ENCODE measurements around the gene FKBP1B.

GRCh38 chr2:24007693-24008092 is 41.8 kb upstream of the FKBP1B start:
- TF ChIP-seq POLR2A (IDR thresholded peaks at IDR 0.05; ENCODE audit: low read length) (no peak), GATA1 (IDR thresholded peaks at IDR 0.05; ENCODE audit: low read depth, low read length) (no peak)
